H9 (cell line): ENCODE results near the gene TERB1. TPM values are rescaled to one million over a fixed set of nuclear protein-coding genes. Genes with fewer than 3 reads are reported as not detected.

ENCODE experiments used
- DNase-seq: peaks from one replicate; pipeline ENCODE4 v3.0.0-alpha.2; 2017
- H2AFZ ChIP-seq: one replicate; pipeline ENCODE4 v1.6.1; 2013; ENCODE audit warnings: mild to moderate bottlenecking, low read length, control low read depth, moderate library complexity
- H2AK5ac ChIP-seq: 2 replicates; pipeline ENCODE4 v1.6.1; 2013; ENCODE audit warnings: low read length, control low read depth, mixed read lengths; ENCODE audit not compliant: insufficient read length
- H2BK120ac ChIP-seq: one replicate; pipeline ENCODE4 v1.6.1; 2013; ENCODE audit warnings: low read depth, mild to moderate bottlenecking, low read length, control low read depth, inconsistent platforms; ENCODE audit not compliant: poor library complexity, severe bottlenecking
- H2BK12ac ChIP-seq: 2 replicates; pipeline ENCODE4 v1.6.1; 2013; ENCODE audit warnings: low read length, control low read depth, mixed read lengths, low read depth; ENCODE audit not compliant: insufficient read length
- H2BK15ac ChIP-seq: 2 replicates; pipeline ENCODE4 v1.6.1; 2013; ENCODE audit warnings: low read depth, low read length, control low read depth
- H2BK20ac ChIP-seq: one replicate; pipeline ENCODE4 v1.6.1; 2013; ENCODE audit warnings: low read depth, mild to moderate bottlenecking, low read length, control low read depth, inconsistent platforms; ENCODE audit not compliant: poor library complexity, severe bottlenecking
- H2BK5ac ChIP-seq: 2 replicates; pipeline ENCODE4 v1.6.1; 2013; ENCODE audit warnings: low read length, control low read depth, mixed read lengths; ENCODE audit not compliant: insufficient read length
- H3K14ac ChIP-seq: 2 replicates; pipeline ENCODE4 v1.6.1; 2013; ENCODE audit warnings: low read length, control low read depth; ENCODE audit not compliant: insufficient read depth
- H3K18ac ChIP-seq: 2 replicates; pipeline ENCODE4 v1.6.1; 2013; ENCODE audit warnings: low read depth, mild to moderate bottlenecking, mixed read lengths, low read length, control low read depth; ENCODE audit not compliant: insufficient read length
- H3K23ac ChIP-seq: 2 replicates; pipeline ENCODE4 v1.6.1; 2013; ENCODE audit warnings: low read length, control low read depth, mixed read lengths, low read depth; ENCODE audit not compliant: insufficient read length
- H3K23me2 ChIP-seq: 2 replicates; pipeline ENCODE4 v1.6.1; 2013; ENCODE audit warnings: low read depth, mild to moderate bottlenecking, mixed read lengths, low read length, control low read depth; ENCODE audit not compliant: insufficient read length, poor library complexity, severe bottlenecking
- H3K27ac ChIP-seq: 2 replicates; pipeline ENCODE4 v1.5.1; 2013; ENCODE audit warnings: low read length, control low read depth, mixed read lengths, low read depth; ENCODE audit not compliant: insufficient read length
- H3K27me3 ChIP-seq: 2 replicates; pipeline ENCODE4 v1.6.1; 2013; ENCODE audit warnings: low read length, control low read depth, inconsistent platforms; ENCODE audit not compliant: insufficient read depth
- H3K4ac ChIP-seq: 2 replicates; pipeline ENCODE4 v1.6.1; 2013; ENCODE audit warnings: low read depth, mild to moderate bottlenecking, control low read depth, inconsistent platforms, low read length, moderate library complexity
- H3K4me1 ChIP-seq: 2 replicates; pipeline ENCODE4 v1.6.1; 2013; ENCODE audit warnings: low read length, control low read depth, inconsistent platforms; ENCODE audit not compliant: insufficient read depth
- H3K4me2 ChIP-seq: 2 replicates; pipeline ENCODE4 v1.6.1; 2013; ENCODE audit warnings: low read length, control low read depth, mixed read lengths; ENCODE audit not compliant: insufficient read length, insufficient read depth
- H3K56ac ChIP-seq: 2 replicates; pipeline ENCODE4 v1.6.1; 2013; ENCODE audit warnings: low read depth, mild to moderate bottlenecking, mixed read lengths, low read length, control low read depth; ENCODE audit not compliant: insufficient read length
- H3K79me1 ChIP-seq: 2 replicates; pipeline ENCODE4 v1.6.1; 2013; ENCODE audit warnings: low read depth, mild to moderate bottlenecking, moderate library complexity, low read length, control low read depth, inconsistent platforms; ENCODE audit not compliant: insufficient read depth, poor library complexity, severe bottlenecking
- H3K79me2 ChIP-seq: 2 replicates; pipeline ENCODE4 v1.6.1; 2013; ENCODE audit warnings: low read length, control low read depth, inconsistent platforms; ENCODE audit not compliant: insufficient read depth
- H3K9ac ChIP-seq: 2 replicates; pipeline ENCODE4 v1.6.1; 2013; ENCODE audit warnings: low read length, control low read depth, mixed read lengths; ENCODE audit not compliant: insufficient read length; ENCODE audit errors: extremely low read depth
- H3K9me3 ChIP-seq: one replicate; pipeline ENCODE4 v1.6.1; 2013; ENCODE audit warnings: low read depth, low read length, inconsistent platforms; ENCODE audit not compliant: control insufficient read depth
- H3T11ph ChIP-seq: one replicate; pipeline ENCODE4 v1.6.1; 2013; ENCODE audit warnings: mild to moderate bottlenecking, low read length, control low read depth, inconsistent platforms
- H4K20me1 ChIP-seq: one replicate; pipeline ENCODE4 v1.6.1; 2013; ENCODE audit not compliant: control insufficient read depth, insufficient read length, insufficient read depth
- H4K5ac ChIP-seq: 2 replicates; pipeline ENCODE4 v1.6.1; 2013; ENCODE audit warnings: low read depth, mild to moderate bottlenecking, mixed read lengths, low read length, control low read depth; ENCODE audit not compliant: insufficient read length
- H4K8ac ChIP-seq: replicated peaks from 2 replicates; pipeline ENCODE4 v1.6.1; 2013; ENCODE audit warnings: low read length, control low read depth, mixed read lengths, low read depth; ENCODE audit not compliant: insufficient read length
- H4K91ac ChIP-seq: 2 replicates; pipeline ENCODE4 v1.6.1; 2013; ENCODE audit warnings: low read depth, mild to moderate bottlenecking, moderate library complexity, mixed read lengths, low read length, control low read depth; ENCODE audit not compliant: insufficient read length
- H3K27ac Mint-ChIP-seq, 3 experiments: 2 replicates in 2 of 3; 3 replicates in 1 of 3; pipeline ENCODE4 v1.8.0; 2020 to 2021; ENCODE audit warnings: mixed read lengths in 3 of 3, mild to moderate bottlenecking in 1 of 3, moderate library complexity in 1 of 3
- H3K27me3 Mint-ChIP-seq: 2 replicates; pipeline ENCODE4 v1.8.0; 2021; ENCODE audit warnings: low read depth, mild to moderate bottlenecking, moderate library complexity, mixed read lengths
- H3K36me3 Mint-ChIP-seq, 3 experiments: 2 replicates in 2 of 3; 3 replicates in 1 of 3; pipeline ENCODE4 v1.8.0; 2020 to 2021; ENCODE audit warnings: low read depth in 3 of 3, mixed read lengths in 3 of 3; ENCODE audit not compliant: insufficient read depth in 1 of 3
- H3K4me1 Mint-ChIP-seq, 2 experiments: 2 replicates each; pipeline ENCODE4 v1.8.0; 2020; ENCODE audit warnings: mixed read lengths in 2 of 2
- H3K4me3 Mint-ChIP-seq, 2 experiments: 2 replicates in 1 of 2; 3 replicates in 1 of 2; pipeline ENCODE4 v1.8.0; 2020 to 2021; ENCODE audit warnings: mild to moderate bottlenecking in 2 of 2, mixed read lengths in 2 of 2, moderate library complexity in 1 of 2
- H3K9me3 Mint-ChIP-seq, 2 experiments: 2 replicates in 1 of 2; 3 replicates in 1 of 2; pipeline ENCODE4 v1.8.0; 2020; ENCODE audit warnings: mild to moderate bottlenecking in 2 of 2, mixed read lengths in 2 of 2, moderate library complexity in 1 of 2
- CTCF ChIP-seq: fragments of 200-600 bp; sonication (generic); conservative IDR thresholded peaks from 3 replicates; pipeline ENCODE4 v1.8.0; 2021; ENCODE audit warnings: antibody characterized with exemption, mild to moderate bottlenecking
- WGBS: extraction: QIAGEN DNeasy Blood & Tissue Kit; methylation state at CpG from one replicate; pipeline ENCODE4 v1.1.7; 2013; ENCODE audit warnings: missing lambda C conversion rate, low lambda C conversion rate, mixed read lengths; ENCODE audit not compliant: insufficient read length; ENCODE audit errors: extremely low coverage; 5-methylcytosine and 5-hydroxymethylcytosine counted together
- total RNA-seq: library from RNA; stranded (reverse); gene quantifications from 2 replicates; pipeline ENCODE4 v1.2.1, GENCODE V29; 2021

TERB1 gene
- total RNA-seq, 1 experiment from 2014 or later = not detected

- peaks cover 13% of the 10 kb centered on the region for H3K23me2 ChIP-seq
- no peaks in the 10 kb centered on the region; the same call in 1 of the 2 replicates for H3K4me1 ChIP-seq
- H3K4me1 Mint-ChIP-seq = peaks cover 2 to 16% of the 10 kb centered on the region in 2 experiments; a peak in 3 of 4 replicates
- H3K4me3 Mint-ChIP-seq = no peak overlapping the region; a peak in 1 of 5 replicates
- H2BK12ac ChIP-seq = no peak overlapping the region
- peaks cover 93% of the 10 kb centered on the region for H3K27me3 Mint-ChIP-seq
- H2BK5ac ChIP-seq = no peak overlapping the region
- no peak overlapping the region for H3K14ac ChIP-seq
- H3T11ph ChIP-seq = no peak overlapping the region
- H2BK120ac ChIP-seq = no peak overlapping the region
- H3K9me3 ChIP-seq = no peaks in the 10 kb centered on the region
- no peak overlapping the region for H3K4me2 ChIP-seq
- no peak overlapping the region for H3K23ac ChIP-seq
- H3K56ac ChIP-seq = no peak overlapping the region
- no peaks in the 10 kb centered on the region for H3K79me2 ChIP-seq
- no peak overlapping the region for H2BK20ac ChIP-seq
- no peaks in the 10 kb centered on the region for H3K79me1 ChIP-seq
- peaks cover 5 to 6% of the 10 kb centered on the region in 2 experiments; a peak in 3 of 5 replicates for H3K9me3 Mint-ChIP-seq
- H4K20me1 ChIP-seq = no peaks in the 10 kb centered on the region
- no peak overlapping the region for H3K9ac ChIP-seq
- H3K27me3 ChIP-seq = peaks cover 17% of the 10 kb centered on the region
- no peak overlapping the region for H2BK15ac ChIP-seq
- no peak overlapping the region for H4K5ac ChIP-seq
- H3K27ac ChIP-seq = no peak overlapping the region
- no CpG with 5 or more reads among the region's 7 CpGs for WGBS
- no peak overlapping the region for H3K4ac ChIP-seq
- no peaks in the 10 kb centered on the region; a peak in 1 of 7 replicates for H3K36me3 Mint-ChIP-seq
- no peak overlapping the region for H2AK5ac ChIP-seq
- H3K27ac Mint-ChIP-seq = no peak overlapping the region
- no peak for TF ChIP-seq CTCF
- DNase-seq = no peak
- H2AFZ ChIP-seq = no peak overlapping the region
- H3K18ac ChIP-seq = no peak overlapping the region
- H4K8ac ChIP-seq = no peak overlapping the region
- no peak overlapping the region for H4K91ac ChIP-seq
Measured at GRCh38 chr16:66842765-66843164, 41.4 kb upstream of the TERB1 start.
